ENCODE results near the gene DDX1. TPM values are rescaled to one million over a fixed set of nuclear protein-coding genes. Genes with fewer than 3 reads are reported as not detected.

The DDX1 gene
- total RNA-seq, 1 donor, result 120 TPM

GRCh38 chr2:15557887-15558311 lies 33.8 kb upstream of the DDX1 start:
- no peak overlapping the region for H3K4me3 ChIP-seq (ENCODE audit: low read depth, low read length)
- TF ChIP-seq CTCF (IDR thresholded peaks at IDR 0.05; ENCODE audit: insufficient read depth, low read depth, low read length), result no peak
- no peak for DNase-seq (ENCODE audit: low read depth)

DNA sequence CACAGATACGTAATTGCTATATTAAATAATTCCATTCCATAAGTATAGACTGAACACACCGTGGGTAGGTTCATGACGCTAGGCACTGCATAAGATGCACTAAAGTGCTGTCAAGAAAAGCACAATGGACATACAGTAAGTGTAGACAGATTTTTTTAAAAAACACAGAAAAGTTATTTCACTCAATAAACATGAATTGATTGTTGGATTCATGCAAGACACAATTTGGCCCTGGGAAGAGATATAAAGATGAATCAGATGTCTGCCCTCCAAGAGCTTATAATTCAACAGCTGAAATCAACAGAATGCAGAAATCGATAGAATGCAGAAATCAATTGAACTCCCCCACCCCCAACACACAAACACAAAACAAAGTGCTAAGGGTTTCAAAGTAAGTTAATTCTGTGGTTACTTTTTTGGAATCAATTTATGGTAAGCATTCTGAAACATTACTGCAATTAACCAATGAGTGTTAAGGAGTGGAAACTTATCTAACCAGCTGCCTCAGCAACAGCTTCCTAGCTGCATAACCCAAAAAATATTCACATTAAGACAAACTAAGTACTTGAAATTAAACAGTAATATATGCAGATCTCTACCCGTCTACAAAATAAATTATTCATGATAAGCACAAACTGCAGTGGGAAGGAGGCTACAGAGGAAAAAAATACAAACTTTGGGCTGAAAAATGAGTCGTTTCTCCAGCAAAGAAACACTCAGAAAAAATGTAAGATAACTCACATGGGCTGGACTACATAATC lies 32.1 kb upstream of the DDX1 start:
- no peak for DNase-seq (ENCODE audit: low read depth)
- H3K4me3 ChIP-seq (ENCODE audit: low read depth, low read length), result peak overlapping the region; percentile 99
- no peak for TF ChIP-seq CTCF (IDR thresholded peaks at IDR 0.05; ENCODE audit: insufficient read depth, low read depth, low read length)

- peak; percentile 54 for DNase-seq (ENCODE audit: low read depth)
- TF ChIP-seq CTCF (IDR thresholded peaks at IDR 0.05; ENCODE audit: insufficient read depth, low read depth, low read length), result no peak
- peak overlapping the region; percentile 99 for H3K4me3 ChIP-seq (ENCODE audit: low read depth, low read length)
Observed at GRCh38 chr2:15560140-15560987, 31.3 kb upstream of the DDX1 start.

DNA sequence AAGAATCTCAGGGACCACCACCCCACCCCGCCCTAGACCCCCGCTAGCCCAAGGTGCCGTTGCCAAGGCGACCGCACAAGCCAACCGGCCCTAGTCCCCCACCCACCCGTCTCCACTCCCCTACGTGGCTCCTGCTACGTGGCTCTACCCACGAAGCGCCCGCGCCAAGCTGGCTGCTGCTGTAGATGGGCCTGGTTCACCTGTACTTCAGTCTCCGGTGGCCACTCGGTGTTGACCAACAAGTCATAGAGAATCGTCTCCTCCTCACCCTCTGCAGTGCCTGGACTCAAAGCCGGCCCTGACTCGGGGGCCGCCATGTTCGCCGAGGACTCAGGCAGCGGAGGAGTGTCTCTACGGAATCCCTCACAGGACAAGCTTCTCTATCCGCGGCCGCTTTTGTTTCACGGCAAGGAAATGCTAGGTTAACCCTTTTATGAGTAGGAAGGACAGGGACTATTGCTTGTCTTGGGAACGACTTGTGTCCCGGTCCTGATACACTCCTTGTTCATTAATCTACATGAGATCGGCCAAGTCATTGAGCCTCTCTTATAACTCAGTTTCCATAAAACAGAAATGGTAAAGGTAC lies 30.6 kb upstream of the DDX1 start, which contains the start of gene NBAS:
TSS of gene NBAS (minus strand) at position 347 of the 586 bp plus-strand sequence. CDS start at position 317, 30 bp downstream.
- peak; percentile 89 for DNase-seq (ENCODE audit: low read depth)
- no peak for TF ChIP-seq CTCF (IDR thresholded peaks at IDR 0.05; ENCODE audit: insufficient read depth, low read depth, low read length)
- H3K4me3 ChIP-seq (ENCODE audit: low read depth, low read length), result peak within 1 kb of the TSS; percentile 99

DNA sequence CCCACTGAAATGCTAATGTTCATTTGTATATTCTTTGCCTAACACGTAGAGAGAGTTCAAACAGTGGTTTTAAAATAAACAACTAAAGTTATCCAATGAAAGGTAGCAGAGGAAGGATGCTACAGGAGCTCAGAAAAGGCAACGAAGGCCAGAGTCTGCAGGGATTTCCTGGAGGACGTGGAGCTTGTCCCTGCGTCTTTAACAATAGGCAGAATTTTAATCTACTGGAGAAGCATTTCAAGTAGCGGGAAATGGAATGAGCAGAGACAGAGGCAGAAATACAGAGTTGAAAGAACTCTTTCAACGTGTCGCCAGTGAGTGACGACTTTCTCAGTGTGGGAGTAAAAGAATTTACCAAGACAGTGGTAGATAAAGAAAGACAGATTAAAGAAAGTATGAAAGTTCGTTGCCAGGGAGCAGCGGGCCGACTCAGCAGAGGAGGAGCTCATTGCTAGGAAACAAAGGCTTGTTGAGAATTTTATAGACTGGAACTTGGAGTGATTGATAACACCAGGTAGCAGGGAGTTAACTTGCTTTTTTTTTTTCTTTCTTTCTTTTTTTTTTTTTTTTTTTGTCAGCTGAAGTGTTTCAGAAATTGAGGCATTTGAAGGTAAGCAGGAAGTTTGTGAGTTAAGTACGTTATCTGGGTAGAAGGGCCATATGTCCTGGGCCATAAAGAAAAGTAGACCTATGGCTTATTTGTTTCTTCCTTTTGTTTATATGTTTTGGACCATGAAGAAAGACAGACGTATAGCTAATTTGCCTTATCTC lies 29.9 kb upstream of the DDX1 start:
- H3K4me3 ChIP-seq (ENCODE audit: low read depth, low read length), result peak overlapping the region; percentile 99
- DNase-seq (ENCODE audit: low read depth), result peak; percentile 50
- TF ChIP-seq CTCF (IDR thresholded peaks at IDR 0.05; ENCODE audit: insufficient read depth, low read depth, low read length), result no peak
